Suprapubic skin (tissue), 3 donors: ENCODE measurements around the gene IFNL1.

ENCODE experiments used
- EP300 ChIP-seq: sonication (generic); formaldehyde crosslinking; IDR thresholded peaks from one replicate; pipeline ENCODE4 v1.6.1; 2017; ENCODE audit warnings: antibody characterized with exemption
- POLR2A ChIP-seq, 2 donors: fragments of 450-650 bp; IDR thresholded peaks; one replicate each; pipeline ENCODE4 v1.6.1; 2017; ENCODE audit warnings: antibody characterized with exemption in 2 of 2, mild to moderate bottlenecking in 2 of 2, moderate library complexity in 2 of 2
- TF ChIP-seq, protein P1 (sequence below), 2 donors: fragments of 200-600 bp in 1 of 2; fragments of 450-650 bp in 1 of 2; sonication (generic) in 1 of 2; IDR thresholded peaks; one replicate each; pipeline ENCODE4 v1.5.1; 2016 to 2019; ENCODE audit warnings: antibody characterized with exemption in 2 of 2, mild to moderate bottlenecking in 1 of 2, moderate library complexity in 1 of 2

DNA sequence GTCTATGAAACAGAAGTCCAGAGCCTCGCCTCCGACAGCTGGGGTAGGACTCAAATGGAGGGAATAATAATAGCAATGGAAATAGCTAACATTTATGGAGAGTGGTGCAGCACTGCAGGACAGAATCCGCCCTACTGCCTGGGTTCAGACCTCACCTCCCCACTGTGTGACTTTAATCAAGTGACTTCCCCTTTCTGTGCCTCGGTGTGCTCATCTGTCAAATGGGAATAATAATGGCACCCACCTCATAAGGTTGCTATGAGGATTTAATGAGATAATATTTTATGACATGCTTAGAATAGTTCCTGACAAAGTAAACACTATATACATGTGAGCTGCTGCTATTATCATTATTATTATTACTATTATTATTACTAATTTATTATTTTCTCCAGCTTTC is 21.3 kb downstream of the IFNL1 start:
- TF ChIP-seq EP300 (no peak), POLR2A (IDR thresholded peaks at IDR 0.05) (no peak)
- TF ChIP-seq, protein P1, sequence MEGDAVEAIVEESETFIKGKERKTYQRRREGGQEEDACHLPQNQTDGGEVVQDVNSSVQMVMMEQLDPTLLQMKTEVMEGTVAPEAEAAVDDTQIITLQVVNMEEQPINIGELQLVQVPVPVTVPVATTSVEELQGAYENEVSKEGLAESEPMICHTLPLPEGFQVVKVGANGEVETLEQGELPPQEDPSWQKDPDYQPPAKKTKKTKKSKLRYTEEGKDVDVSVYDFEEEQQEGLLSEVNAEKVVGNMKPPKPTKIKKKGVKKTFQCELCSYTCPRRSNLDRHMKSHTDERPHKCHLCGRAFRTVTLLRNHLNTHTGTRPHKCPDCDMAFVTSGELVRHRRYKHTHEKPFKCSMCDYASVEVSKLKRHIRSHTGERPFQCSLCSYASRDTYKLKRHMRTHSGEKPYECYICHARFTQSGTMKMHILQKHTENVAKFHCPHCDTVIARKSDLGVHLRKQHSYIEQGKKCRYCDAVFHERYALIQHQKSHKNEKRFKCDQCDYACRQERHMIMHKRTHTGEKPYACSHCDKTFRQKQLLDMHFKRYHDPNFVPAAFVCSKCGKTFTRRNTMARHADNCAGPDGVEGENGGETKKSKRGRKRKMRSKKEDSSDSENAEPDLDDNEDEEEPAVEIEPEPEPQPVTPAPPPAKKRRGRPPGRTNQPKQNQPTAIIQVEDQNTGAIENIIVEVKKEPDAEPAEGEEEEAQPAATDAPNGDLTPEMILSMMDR (IDR thresholded peaks at IDR 0.05): no peak
